Muscle of leg (tissue), 11 donors: ENCODE data around the gene AGGF1. TPM values are rescaled to one million over a fixed set of nuclear protein-coding genes. Genes with fewer than 3 reads are reported as not detected.
"Not testable (repeated sequence)": the region's sequence is repeated elsewhere in the genome, so short reads cannot be mapped to it uniquely, and the experiment has no call there.

ENCODE experiments used
- DNase-seq: peaks from one replicate; pipeline ENCODE4 v3.0.0; 2013
- H3K27ac ChIP-seq: one replicate; pipeline ENCODE4 v1.5.1; 2013; ENCODE audit warnings: mild to moderate bottlenecking, low read length, control low read depth
- H3K27me3 ChIP-seq: one replicate; pipeline ENCODE4 v1.6.1; 2013; ENCODE audit warnings: low read length; ENCODE audit not compliant: control insufficient read depth, insufficient read depth
- H3K36me3 ChIP-seq: one replicate; pipeline ENCODE4 v1.6.1; 2013; ENCODE audit warnings: low read length; ENCODE audit not compliant: control insufficient read depth, insufficient read depth
- H3K4me1 ChIP-seq: one replicate; pipeline ENCODE4 v1.6.1; 2013; ENCODE audit warnings: low read length; ENCODE audit not compliant: control insufficient read depth, insufficient read depth
- H3K4me3 ChIP-seq: one replicate; pipeline ENCODE4 v1.5.1; 2013; ENCODE audit warnings: low read length, control low read depth
- H3K9me3 ChIP-seq: replicated peaks from 2 replicates; pipeline ENCODE4 v1.6.1; 2013; ENCODE audit warnings: low read depth, low read length; ENCODE audit not compliant: control insufficient read depth
- WGBS: methylation state at CpG from one replicate; pipeline ENCODE4 v1.1.5; 2013; ENCODE audit warnings: missing lambda C conversion rate; ENCODE audit not compliant: insufficient coverage; 5-methylcytosine and 5-hydroxymethylcytosine counted together
- polyA plus RNA-seq, 8 donors: library from polyadenylated mRNA; unstranded; fragments of 120-200 nt; gene quantifications; one replicate each; pipeline versions ENCODE4 v1.2.1 to v1.2.3, GENCODE V29; 2013; ENCODE audit warnings: inconsistent platforms in 1 of 8, low replicate concordance in 1 of 8; ENCODE audit not compliant: insufficient read length in 8 of 8, insufficient read depth in 1 of 8
- total RNA-seq: library from RNA; stranded (reverse); fragments of 120-200 nt; gene quantifications from one replicate; pipeline ENCODE4 v1.2.4, GENCODE V29; 2013

AGGF1 gene
- total and polyA plus RNA-seq, 9 donors: 12.5 to 16.9 (median 15.2) TPM

DNA sequence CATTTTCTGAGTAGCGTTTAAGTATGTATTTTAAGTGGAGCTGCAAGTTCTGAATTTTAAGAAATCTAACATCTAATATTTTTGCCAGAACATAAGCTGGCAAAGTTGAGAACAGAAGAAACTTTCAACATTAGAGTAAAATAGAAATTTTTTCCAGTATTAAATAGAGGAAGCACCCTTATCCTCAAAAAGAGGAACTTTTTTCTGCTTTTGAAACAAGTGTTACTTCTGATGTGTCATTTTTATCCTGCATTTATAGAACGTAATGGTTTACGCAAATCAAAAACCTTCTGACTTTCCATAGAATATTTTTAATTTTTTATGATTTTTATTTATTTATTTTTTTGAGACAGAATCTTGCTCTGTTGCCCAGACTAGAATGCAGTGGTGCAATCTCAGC, 35.1 kb downstream of the AGGF1 start:
- no peak for DNase-seq
- no peak overlapping the region for H3K4me3 ChIP-seq
- no peaks in the 10 kb centered on the region for H3K9me3 ChIP-seq
- H3K4me1 ChIP-seq: no peaks in the 10 kb centered on the region
- no CpG with 5 or more reads among the region's 3 CpGs for WGBS
- H3K27me3 ChIP-seq: no peaks in the 10 kb centered on the region
- peaks cover 22% of the 10 kb centered on the region for H3K36me3 ChIP-seq
- H3K27ac ChIP-seq: no peak overlapping the region

DNA sequence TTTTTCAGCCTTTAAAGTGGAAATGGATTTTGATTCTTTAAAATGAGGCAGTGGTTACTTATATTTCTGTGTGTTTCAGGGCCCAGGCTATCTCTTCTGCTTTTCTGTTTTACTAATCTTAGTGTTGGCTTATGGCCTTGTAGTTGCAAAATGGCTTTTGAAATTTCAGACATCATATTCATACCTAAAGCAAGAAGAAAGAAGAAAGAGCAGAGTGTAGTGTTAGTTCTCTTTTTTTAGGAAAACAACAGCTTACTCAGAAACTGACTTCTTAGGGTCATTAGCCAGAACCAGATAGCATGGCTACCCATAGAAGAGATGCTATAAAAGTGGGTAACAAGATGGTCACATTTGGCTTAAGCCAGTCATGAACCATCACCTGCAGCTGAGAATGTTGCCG, 36.0 kb downstream of the AGGF1 start:
- Histone ChIP-seq H3K36me3 (peaks cover 22% of the 10 kb centered on the region), H3K4me1 (no peaks in the 10 kb centered on the region)
- WGBS: 100% methylated on average over 1 of the region's 1 CpG

DNA sequence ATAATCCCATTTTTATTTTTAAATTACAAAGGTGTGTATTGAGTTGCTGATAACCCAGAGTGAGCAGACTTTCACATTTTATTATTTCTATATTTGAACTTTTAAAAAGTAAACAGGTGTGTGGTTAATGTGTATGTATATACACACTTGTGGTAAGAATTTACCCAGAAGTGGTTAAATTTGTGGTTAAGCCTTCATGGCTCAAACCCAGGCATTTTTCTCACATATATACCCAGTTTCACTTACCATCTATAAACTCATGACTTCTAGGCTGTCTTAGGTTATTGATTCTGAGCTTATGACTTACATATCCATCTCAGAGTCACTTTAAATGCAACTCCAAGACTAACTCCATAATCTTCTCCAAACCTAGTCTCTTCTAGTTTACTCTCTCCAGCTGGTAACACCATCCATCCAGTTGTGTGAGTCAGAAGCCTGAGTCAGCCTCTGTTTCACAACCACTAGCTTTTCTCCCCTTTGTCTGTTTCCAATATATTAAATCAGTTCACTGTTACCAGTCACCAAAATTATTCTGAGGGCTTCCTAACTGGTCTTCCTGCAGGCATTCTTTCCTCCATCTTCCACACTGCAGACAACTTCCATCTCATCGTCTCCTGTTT, 36.7 kb downstream of the AGGF1 start:
- DNase-seq: no peak
- no peaks in the 10 kb centered on the region for H3K4me1 ChIP-seq
- H3K9me3 ChIP-seq: no peaks in the 10 kb centered on the region
- no peaks in the 10 kb centered on the region for H3K27me3 ChIP-seq
- no peak overlapping the region for H3K27ac ChIP-seq
- 29% methylated on average over 1 of the region's 1 CpG for WGBS
- peaks cover 18% of the 10 kb centered on the region for H3K36me3 ChIP-seq
- H3K4me3 ChIP-seq: no peak overlapping the region

More for the DNA sequence above, 36.0 kb downstream of the AGGF1 start:
- no peaks in the 10 kb centered on the region for H3K27me3 ChIP-seq
- DNase-seq: no peak
- H3K4me3 ChIP-seq: no peak overlapping the region
- no peaks in the 10 kb centered on the region for H3K9me3 ChIP-seq
- H3K27ac ChIP-seq: no peak overlapping the region

DNA sequence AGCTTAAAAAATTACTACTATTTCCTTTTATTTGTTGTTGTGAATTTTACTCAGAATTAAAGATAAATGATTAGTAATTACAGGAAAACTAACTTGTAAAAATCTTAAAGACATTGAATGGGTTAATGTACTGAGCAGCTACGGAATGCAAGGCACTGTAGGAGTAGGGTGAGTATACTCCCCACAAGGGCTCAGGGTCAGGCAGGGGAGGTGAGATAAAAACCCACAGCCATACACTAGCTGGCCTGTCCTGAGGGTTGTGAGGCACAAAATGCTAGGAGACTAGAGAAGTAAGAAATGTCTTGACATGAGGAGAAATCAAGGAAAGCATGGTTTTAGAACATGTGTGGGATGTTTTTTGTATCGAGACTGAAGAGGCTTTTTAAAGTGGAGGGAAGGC, 43.5 kb downstream of the AGGF1 start:
- H3K36me3 ChIP-seq: peaks cover 3% of the 10 kb centered on the region
- peaks cover 7% of the 10 kb centered on the region for H3K4me1 ChIP-seq
- H3K27me3 ChIP-seq: no peaks in the 10 kb centered on the region
- no peak overlapping the region for H3K27ac ChIP-seq
- no peak for DNase-seq
- 93% methylated on average over 1 of the region's 2 CpGs for WGBS
- no peak overlapping the region for H3K4me3 ChIP-seq
- H3K9me3 ChIP-seq: no peaks in the 10 kb centered on the region

DNA sequence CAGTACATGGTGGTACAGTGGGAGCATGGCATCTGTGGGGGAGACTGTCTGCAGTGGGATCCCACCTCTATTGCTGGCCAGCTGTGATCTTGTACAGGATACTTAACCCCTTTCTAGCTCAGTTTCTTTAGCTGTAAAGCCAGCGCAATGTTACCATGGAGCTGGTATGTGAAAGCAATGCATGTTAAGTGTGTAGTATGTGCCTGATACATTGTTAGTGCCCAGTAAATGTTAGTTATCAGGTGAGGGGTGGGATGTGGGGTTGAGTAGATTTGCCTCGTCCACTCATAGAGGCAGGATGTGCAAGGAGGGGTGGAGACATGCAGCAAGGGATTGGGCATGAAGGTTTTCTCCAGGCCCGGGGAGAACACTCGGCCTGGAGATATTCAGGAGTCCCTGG, 44.5 kb downstream of the AGGF1 start:
- H3K9me3 ChIP-seq: no peaks in the 10 kb centered on the region
- no peaks in the 10 kb centered on the region for H3K27me3 ChIP-seq
- no peak overlapping the region for H3K4me3 ChIP-seq
- no peak for DNase-seq
- peaks cover 7% of the 10 kb centered on the region for H3K4me1 ChIP-seq
- H3K36me3 ChIP-seq: no peaks in the 10 kb centered on the region
- H3K27ac ChIP-seq: no peak overlapping the region
- WGBS: 85% methylated on average over 4 of the region's 4 CpGs

DNA sequence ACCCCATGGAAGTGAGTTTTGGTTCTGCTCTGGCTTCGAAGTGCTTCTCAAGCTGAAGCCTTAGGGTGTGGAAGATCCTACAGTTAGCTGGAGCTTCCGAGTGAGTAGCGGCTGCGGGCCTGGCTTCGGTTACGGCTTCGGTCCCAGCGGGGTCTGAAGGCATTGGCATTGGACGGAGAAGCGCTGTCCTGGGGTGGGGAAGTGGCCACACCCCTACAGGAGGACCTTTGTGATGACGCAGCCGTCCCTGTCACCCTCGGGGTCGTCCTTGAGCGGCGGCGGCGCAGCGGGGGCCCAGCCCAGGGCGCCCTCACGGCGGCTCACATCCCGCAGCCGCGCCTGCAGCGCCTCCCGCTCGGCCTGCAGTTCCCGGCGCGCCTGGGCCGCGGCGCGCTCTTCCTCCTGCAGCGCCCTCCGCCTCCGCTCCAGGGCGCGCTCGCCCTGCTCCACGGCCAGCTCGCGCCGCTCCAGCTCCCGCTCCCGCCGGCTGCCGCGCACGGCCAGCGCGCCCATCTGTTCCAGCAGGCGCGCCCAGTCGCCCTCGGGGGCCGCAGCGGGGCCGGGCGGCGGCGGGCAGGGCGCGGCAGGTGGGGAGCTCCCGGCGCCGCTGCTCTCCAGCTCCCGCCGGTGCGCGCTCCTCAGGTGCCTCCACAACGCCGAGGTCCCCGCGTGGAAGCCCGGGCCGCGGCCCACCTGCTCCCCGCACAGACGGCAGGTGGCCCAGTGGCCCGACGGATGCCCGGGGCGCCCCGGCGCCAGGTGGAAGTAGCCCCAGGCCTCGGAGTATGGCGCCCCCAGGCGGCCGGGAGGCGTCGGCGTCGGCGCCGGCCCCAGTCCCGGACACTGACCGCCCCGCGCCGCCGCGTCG, 47.0 kb downstream of the AGGF1 start:
- peak overlapping the region; percentile 44 for H3K4me3 ChIP-seq
- no peaks in the 10 kb centered on the region for H3K9me3 ChIP-seq
- peak overlapping the region; percentile 23 for H3K27ac ChIP-seq
- H3K4me1 ChIP-seq: peaks cover 7% of the 10 kb centered on the region
- no peaks in the 10 kb centered on the region for H3K36me3 ChIP-seq
- WGBS: 2% methylated on average over 101 of the region's 105 CpGs
- DNase-seq: peak; percentile 84
- no peaks in the 10 kb centered on the region for H3K27me3 ChIP-seq

DNA sequence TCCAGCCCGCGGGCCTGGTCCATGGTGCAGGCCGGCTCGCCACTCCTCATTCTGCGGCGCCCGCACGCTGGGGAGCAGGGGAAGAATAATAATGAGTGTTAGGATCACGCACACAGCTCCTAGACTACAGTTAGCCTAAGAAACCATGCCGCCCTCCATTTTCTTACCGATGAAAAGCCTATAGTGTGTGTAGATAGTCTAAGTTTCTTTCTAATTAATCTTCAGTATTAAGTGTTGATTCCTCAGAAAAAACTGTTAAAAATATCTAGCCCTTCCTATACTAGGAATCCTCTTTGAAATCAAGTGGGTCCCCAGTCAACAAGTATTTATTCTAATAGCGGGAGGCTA, 47.6 kb downstream of the AGGF1 start:
- Histone ChIP-seq H3K9me3 (no peaks in the 10 kb centered on the region), H3K27ac (no peak overlapping the region), H3K27me3 (no peaks in the 10 kb centered on the region), H3K4me3 (peak overlapping the region; percentile 16), H3K4me1 (peaks cover 7% of the 10 kb centered on the region), H3K36me3 (no peaks in the 10 kb centered on the region)
- WGBS: 27% methylated on average over 3 of the region's 12 CpGs
- DNase-seq: no peak

DNA sequence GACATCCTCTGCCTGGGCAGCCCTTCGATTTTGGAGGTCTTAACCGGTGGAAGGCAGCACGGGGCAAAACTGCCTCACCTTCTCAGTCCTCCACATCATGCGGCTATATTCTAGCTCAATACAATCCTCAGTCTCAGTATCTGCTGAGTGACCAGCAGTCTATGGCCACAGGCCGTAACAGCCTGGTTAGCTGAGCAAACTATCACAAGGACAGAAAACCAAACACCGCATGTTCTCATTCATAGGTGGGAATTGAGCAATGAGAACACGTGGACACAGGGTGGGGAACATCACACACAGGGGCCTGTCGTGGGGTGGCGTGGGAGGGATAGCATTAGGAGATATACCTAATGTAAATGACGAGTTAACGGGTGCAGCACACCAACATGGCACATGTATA, 50.3 kb downstream of the AGGF1 start:
- not testable (repeated sequence) for H3K27ac ChIP-seq, H3K9me3 ChIP-seq, H3K4me1 ChIP-seq, H3K36me3 ChIP-seq, H3K27me3 ChIP-seq, DNase-seq, H3K4me3 ChIP-seq
- 94% methylated on average over 4 of the region's 11 CpGs for WGBS

DNA sequence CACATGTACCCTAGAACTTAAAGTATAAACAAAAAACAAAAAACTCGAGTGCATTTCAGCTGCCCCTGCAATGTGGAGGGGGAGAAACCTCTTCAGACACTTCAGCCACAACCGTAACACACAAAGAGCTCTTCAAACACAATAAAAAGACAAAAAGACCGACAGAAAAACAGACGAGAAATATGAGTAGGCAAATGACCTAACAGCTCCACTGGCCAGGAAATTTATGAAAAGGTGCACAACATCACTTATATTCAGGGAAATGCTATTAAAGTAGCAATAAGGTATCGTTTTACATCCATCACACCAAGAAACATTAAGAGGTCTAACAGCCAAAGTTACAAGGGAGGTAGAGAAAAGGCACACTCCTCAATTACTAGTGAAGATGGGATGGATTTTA, 50.7 kb downstream of the AGGF1 start:
- no CpG with 5 or more reads among the region's 5 CpGs for WGBS
- DNase-seq: no peak
- no peak overlapping the region for H3K27ac ChIP-seq

DNA sequence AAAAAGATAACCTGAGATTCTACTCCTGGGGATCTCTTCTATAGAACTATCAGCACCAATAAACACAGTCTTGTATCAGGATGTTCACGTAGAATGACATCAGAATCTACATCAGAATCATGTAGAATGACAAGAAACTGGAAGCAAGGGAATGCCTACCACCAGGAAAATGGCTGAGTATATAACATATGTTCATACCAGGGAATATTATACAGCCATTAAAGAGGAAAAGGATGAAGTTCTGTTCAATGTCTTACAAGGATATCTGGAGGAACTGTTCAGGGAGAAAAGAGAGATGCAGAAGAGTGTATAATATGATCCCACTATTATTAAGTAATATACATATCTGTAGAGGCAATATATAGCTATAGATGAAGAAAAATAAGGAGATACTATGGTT, 52.1 kb downstream of the AGGF1 start:
- Histone ChIP-seq H3K4me3 (no peak overlapping the region), H3K27ac (no peak overlapping the region), H3K27me3 (no peaks in the 10 kb centered on the region), H3K9me3 (no peaks in the 10 kb centered on the region), H3K36me3 (peaks cover 10% of the 10 kb centered on the region), H3K4me1 (peaks cover under 1% of the 10 kb centered on the region)
- WGBS: no CpG with 5 or more reads among the region's 1 CpG
- DNase-seq: no peak

More for the DNA sequence above, 50.7 kb downstream of the AGGF1 start:
- H3K27me3 ChIP-seq: no peaks in the 10 kb centered on the region
- peaks cover 7% of the 10 kb centered on the region for H3K4me1 ChIP-seq
- H3K4me3 ChIP-seq: no peak overlapping the region
- no peaks in the 10 kb centered on the region for H3K9me3 ChIP-seq
- peaks cover 10% of the 10 kb centered on the region for H3K36me3 ChIP-seq
